Lower lobe of right lung (tissue), 2 donors: Measurements from ENCODE around the gene RPS21. TPM values are rescaled to one million over a fixed set of nuclear protein-coding genes. Genes with fewer than 3 reads are reported as not detected.

Experiments
- ATAC-seq, 2 donors: fragments of 200-7000 bp; cut with Tn5 transposase; one replicate each; pipeline ENCODE4 v1.9.1; 2020 to 2022; ENCODE audit warnings: mild to moderate bottlenecking in 2 of 2, moderate library complexity in 2 of 2
- DNase-seq: peaks from one replicate; pipeline ENCODE4 v3.0.0-alpha.2; 2020
- H3K27ac ChIP-seq: fragments of 200-600 bp; one replicate; pipeline ENCODE4 v1.8.0; 2022
- H3K27me3 ChIP-seq: fragments of 200-600 bp; one replicate; pipeline ENCODE4 v1.8.0; 2022; ENCODE audit warnings: low read depth
- H3K36me3 ChIP-seq: fragments of 200-600 bp; one replicate; pipeline ENCODE4 v1.8.0; 2022; ENCODE audit warnings: mild to moderate bottlenecking
- H3K4me1 ChIP-seq: fragments of 200-600 bp; one replicate; pipeline ENCODE4 v1.8.0; 2022
- H3K4me3 ChIP-seq: fragments of 200-600 bp; one replicate; pipeline ENCODE4 v1.8.0; 2022; ENCODE audit warnings: mild to moderate bottlenecking
- H3K9me3 ChIP-seq: fragments of 200-600 bp; one replicate; pipeline ENCODE4 v1.8.0; 2022
- CTCF ChIP-seq: fragments of 200-600 bp; IDR thresholded peaks from one replicate; pipeline ENCODE4 v1.8.0; 2022; ENCODE audit warnings: antibody characterized with exemption, mild to moderate bottlenecking
- intact Hi-C: fragments of 100-400 bp; cut with DNase I; formaldehyde crosslinking; loops from one replicate; pipeline ENCODE4 v1.11.0; 2022
- total RNA-seq: library from RNA; stranded (reverse); fragmentation: NEBNext Ultra II Directional; extraction: Animal tissue kit (Norgen Biotek cat#: 25700); gene quantifications from one replicate; pipeline ENCODE4 v1.2.1, GENCODE V29; 2021
- donor health status: DM: no; HTN: yes; CAD: no; lungs with severe emphysema.

The RPS21 gene
- total RNA-seq, 1 donor from 2014 or later: 1,104 TPM

GRCh38 chr20:62416651-62417637 lies 30.0 kb downstream of the RPS21 start:
- Histone ChIP-seq H3K27ac (no peak overlapping the region), H3K4me1 (no peaks in the 10 kb centered on the region), H3K4me3 (no peak overlapping the region), H3K9me3 (no peaks in the 10 kb centered on the region), H3K36me3 (no peaks in the 10 kb centered on the region), H3K27me3 (peaks cover 3% of the 10 kb centered on the region)
- intact Hi-C loops: no loop called here
- TF ChIP-seq CTCF: no peak
- DNase-seq (no peak), ATAC-seq (no peak)

- DNase-seq (no peak), ATAC-seq (no peak)
- Histone ChIP-seq H3K4me3 (no peak overlapping the region), H3K9me3 (no peaks in the 10 kb centered on the region), H3K36me3 (no peaks in the 10 kb centered on the region), H3K4me1 (no peaks in the 10 kb centered on the region), H3K27me3 (peaks cover 3% of the 10 kb centered on the region), H3K27ac (no peak overlapping the region)
- no peak for TF ChIP-seq CTCF
- intact Hi-C loops: no loop called here
These were observed 31.2 kb downstream of the RPS21 start for GRCh38 chr20:62417981-62418708.

- Histone ChIP-seq H3K27me3 (peaks cover 3% of the 10 kb centered on the region), H3K9me3 (no peaks in the 10 kb centered on the region), H3K4me3 (no peak overlapping the region), H3K36me3 (no peaks in the 10 kb centered on the region), H3K27ac (no peak overlapping the region), H3K4me1 (no peaks in the 10 kb centered on the region)
- intact Hi-C loops: no loop called here
- ATAC-seq (no peak), DNase-seq (no peak)
- no peak for TF ChIP-seq CTCF
These were observed 32.0 kb downstream of the RPS21 start for GRCh38 chr20:62418709-62419487.

- DNase-seq: no peak
- no peak for ATAC-seq
- no peaks in the 10 kb centered on the region for H3K36me3 ChIP-seq
- intact Hi-C loops: no loop called here
- H3K4me1 ChIP-seq: no peaks in the 10 kb centered on the region
- H3K27me3 ChIP-seq: peaks cover 3% of the 10 kb centered on the region
- no peak overlapping the region for H3K27ac ChIP-seq
- H3K9me3 ChIP-seq: no peaks in the 10 kb centered on the region
- TF ChIP-seq CTCF: no peak
- no peak overlapping the region for H3K4me3 ChIP-seq
These were observed 32.9 kb downstream of the RPS21 start for GRCh38 chr20:62419759-62420158.
